HG03064 (cell line): Measurements from ENCODE around the gene COLEC12.
"Not testable (repeated sequence)": the region's sequence is repeated elsewhere in the genome, so short reads cannot be mapped to it uniquely, and the experiment has no call there.

Experiments used
- ATAC-seq: cut with Tn5 transposase; IDR thresholded peaks from one replicate; pipeline ENCODE4 v1.9.1; 2021; ENCODE audit warnings: low read depth; ENCODE audit not compliant: unreplicated experiment

COLEC12 gene

DNA sequence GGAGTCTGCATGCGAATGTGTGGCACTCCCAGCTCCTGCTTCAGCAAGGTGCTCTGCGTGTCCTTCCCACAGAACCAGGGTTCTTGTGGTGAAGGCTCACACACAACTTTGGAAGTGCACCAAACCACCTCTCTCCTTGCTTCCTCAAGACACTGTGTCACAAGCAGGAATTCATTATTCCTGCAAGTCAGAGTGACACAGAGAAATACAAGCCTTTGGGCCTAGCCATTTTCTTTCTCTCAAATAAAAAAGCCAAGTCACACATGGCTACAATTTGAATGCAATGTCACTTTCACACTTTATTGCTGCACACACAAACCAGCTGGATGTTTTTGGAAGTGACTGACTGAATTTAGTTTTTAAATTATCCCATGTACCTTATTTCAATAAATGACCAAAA is 202.6 kb downstream of the COLEC12 start:
- ATAC-seq = no peak

DNA sequence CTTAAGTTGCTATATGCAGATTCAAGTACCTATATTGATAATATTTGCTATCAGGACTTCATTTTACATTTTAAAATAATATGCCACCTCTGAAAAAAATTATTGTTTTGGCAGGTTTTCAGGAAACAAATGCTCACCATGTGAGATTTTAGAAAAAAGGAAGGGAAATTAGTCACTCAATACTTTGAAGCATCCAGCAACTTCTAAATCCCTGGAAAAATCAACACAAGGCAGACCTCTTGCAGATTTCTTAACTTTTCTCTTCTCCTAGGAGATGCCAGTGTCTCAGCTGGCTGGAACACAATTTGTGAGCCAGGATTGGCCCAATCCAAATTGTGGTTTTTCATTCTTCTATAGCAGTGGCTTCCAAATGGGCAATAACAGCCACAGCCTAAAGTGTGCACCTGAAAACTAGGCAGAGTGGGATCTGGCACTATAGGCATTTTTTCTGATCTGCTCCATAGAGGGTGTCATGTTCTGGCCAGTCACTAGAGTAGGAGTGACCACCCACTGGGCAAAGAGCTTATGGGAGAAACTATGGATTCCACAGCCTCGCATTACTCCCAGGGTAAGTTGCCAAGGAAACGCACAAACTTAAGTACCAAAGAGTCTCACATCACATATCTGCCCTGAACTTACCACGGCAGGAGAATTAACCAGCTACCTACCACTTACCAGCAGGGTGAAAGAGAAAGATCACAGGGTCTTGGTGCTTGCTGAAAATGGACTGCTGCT is 204.6 kb downstream of the COLEC12 start:
- no peak for ATAC-seq

DNA sequence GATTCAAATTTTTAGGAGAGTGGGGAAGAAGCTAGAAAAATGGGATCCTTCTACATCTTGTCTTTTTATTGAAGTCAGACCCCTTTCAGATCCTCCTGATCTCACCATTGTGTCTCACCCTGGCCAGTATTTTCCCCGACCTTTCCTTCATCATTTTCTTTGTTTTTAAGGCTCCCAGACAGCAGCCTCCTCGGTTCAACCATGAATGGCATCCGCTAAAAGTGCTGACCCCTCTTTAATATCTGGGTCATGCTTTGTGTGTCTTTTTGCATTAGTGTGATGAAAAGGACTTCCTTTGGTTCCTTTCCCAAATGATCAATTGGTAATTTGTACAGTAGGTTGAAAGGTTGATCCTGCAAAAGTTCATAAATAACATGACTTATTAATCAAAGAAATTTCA is 205.9 kb downstream of the COLEC12 start:
- no peak for ATAC-seq

DNA sequence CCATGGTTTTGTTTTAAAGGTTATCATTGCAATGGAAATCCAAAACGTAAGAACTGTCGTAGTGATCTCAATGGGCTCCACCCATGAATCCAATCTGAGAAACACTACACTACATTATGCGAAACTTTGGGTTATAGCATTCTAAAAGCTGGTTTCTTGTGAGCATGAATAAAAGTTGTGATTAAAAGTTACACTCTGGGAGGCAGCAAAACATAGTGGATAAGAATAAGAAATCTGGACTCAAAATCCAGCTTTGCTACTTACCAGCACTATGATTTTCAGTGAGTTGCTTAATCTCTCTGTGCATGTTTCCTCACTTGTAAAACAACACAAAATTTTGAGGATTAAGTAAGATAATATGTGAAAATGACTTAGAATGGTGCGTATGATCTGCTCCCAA is 207.0 kb downstream of the COLEC12 start:
- no peak for ATAC-seq

DNA sequence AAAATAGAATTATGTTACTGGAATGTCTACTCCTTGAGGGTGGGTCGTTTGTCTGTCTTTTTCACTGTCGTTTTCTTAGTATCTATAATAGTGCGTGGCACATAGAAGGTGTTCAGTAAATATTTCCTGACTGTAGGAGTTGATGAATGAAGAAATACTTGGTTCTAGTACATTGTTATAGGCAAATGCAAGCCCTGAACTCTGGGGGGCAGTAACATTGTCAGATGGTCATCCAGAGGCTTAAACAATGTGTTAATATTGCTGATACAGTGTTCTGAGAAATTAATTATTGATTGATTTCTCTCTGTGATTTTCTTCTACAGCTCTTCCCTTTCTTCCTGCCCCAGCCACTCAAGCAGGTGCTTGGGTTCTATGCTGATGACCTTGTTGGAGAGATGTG is 208.2 kb downstream of the COLEC12 start:
- ATAC-seq = no peak

DNA sequence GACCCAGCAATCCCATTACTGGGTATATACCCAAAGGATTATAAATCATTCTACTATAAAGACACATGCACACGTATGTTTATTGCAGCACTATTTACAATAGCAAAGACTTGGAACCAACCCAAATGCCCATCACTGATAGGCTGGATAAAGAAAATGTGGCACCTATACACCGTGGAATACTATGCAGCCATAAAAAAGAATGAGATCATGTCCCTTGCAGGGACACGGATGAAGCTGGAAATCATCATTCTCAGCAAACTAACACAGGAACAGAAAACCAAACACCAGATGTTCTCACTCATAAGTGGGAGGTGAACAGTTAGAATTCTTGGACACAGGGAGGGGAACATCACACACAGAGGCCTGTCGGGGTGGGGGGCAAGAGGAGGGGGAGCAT is 210.5 kb downstream of the COLEC12 start:
- not testable (repeated sequence) for ATAC-seq

DNA sequence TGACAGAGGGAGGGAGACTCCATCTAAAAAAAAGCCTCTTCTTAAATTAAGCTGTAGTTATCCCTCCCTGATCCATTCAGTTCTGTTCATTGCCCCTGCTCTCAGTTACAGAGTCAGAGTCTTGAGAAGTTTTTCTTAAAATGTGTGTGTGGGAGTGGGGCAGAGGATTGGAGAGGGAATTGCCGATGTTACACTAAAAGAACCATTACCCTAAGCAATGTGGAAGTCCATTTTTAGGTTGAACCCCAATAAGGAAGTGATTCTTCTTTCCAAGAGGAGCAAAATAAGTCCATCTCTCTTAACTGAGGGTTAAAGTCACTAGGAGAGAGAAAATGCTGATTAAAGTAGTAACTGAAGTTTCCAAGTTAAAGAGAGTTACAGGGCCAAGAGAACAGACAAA is 211.5 kb downstream of the COLEC12 start:
- no peak for ATAC-seq

DNA sequence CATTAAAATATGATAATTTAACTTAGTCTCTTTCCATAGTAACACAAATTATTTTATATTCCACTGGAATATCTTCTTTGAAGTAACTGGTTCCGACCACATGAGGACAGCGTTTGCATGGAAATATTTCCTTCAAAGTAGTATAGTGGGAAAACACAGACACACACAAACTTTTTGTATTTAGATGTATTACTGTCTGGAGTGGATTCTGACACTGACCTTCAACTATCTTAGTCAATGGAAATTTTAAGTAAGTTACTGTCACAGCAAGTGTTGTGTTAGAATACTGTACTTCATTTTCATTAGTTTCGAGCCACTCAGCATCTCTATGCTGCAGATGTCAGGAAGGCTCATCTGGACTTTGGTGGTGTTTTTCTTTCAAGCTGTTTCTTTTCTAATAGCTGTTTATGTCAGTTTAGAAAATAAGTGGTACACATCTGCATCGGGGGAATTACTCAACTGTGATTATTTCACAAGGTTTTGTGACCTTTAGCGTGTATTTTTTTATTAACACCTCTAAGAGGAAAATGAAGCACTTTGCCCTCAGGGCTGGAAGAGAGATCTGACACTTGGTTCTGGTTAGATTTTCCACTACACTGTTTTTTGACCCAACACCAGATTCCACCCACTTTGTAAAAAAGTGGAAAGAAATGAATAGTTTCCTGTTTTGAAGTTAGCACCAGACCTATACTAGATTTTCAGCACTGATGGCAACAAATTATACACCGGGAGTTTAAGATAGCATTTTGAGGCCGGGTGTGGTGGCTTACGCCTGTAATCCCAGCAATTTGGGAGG is 213.8 kb downstream of the COLEC12 start:
- ATAC-seq = no peak

DNA sequence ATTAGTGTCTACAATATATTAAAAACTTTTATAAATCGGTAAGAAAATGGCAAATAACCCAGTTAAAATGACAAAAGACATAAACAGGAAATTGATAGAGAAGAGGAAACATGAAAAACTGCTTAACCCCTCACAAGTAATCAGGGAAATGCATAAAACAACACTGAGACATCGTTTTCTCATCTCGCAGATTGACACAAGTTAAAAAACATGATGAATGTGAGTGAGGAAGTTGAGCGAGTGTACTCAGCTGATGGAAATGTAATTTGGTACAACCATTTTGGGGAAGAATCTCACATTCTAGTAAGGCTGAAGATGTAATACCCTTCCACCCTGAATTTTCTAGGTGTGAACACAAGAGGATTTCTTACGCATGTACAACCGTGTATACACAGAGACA is 214.7 kb downstream of the COLEC12 start:
- ATAC-seq = no peak

DNA sequence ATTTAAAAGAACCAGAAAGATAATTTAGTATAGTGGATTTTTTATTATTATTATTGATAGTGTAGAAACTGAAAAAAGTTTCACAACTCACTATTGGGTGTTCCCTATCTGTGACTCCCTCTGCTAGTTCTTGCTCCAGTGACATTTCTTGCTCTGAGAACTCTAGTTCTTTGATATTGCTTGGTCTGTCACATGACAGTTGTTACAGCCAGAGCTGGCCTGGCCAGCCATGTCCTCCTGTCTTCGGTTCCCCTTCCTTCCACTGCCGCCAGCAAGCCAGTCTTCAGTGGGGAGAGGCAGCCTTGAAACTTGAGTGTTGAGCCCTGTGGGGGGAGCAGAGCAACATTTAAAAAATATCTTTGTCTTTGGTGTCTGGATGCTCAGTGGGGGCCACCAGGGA is 225.0 kb downstream of the COLEC12 start:
- no peak for ATAC-seq

DNA sequence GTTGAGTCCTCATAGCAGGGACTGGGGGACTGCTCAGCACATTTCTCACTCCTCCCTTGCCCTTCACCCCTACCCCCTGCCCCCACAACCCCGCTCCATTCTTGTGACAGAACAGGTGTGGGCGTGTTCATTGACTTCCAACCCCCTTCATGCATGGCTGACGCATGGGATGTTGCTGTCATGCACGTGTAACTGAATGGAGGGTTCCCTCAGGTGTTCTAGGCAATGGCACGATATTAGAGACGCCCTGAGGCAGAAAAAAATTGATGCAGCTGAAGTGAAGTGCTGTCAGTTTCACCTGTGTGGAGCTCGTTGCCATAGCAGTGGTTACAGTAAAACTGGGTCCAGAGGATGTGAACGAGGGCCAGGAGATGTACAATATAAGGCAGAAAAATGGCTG is 226.2 kb downstream of the COLEC12 start:
- ATAC-seq = no peak

DNA sequence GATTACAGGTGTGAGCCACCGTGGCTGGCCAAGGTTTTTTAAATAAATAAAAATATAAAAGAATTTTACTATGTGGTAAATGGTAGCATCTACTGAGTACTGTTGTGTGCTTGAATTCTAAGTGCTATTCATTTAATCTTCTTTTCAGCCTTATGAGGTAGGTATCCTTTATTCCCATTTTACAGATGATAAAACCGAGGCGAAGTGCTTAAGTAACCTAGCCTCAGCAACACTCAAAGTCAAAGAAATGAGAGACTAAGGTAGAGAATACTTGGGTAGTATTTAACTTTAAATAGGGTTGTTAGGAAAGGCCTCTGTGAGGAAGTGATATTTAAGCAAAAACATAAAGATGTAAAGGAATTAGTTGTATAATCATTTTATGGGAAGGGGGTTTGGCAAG is 227.0 kb downstream of the COLEC12 start:
- ATAC-seq = no peak

DNA sequence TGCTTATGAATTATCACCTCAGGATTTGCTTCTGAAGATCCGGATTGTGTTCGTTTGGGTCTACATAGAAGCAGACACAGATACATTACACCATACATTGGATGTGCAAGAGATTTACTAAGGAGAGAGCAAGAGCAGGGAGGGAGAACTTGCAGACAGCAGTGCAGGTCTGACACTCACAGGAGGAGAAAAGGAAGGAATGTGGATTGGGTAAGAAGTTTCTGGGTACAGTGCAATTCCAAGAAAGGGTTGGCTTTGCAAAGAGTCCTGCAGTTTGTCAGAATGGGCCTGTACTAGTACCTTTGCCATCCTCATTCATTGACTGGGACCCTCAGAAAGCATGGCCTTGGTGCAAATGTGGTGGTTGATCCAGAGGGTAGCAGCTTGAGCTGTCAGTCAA is 227.9 kb downstream of the COLEC12 start:
- no peak for ATAC-seq

DNA sequence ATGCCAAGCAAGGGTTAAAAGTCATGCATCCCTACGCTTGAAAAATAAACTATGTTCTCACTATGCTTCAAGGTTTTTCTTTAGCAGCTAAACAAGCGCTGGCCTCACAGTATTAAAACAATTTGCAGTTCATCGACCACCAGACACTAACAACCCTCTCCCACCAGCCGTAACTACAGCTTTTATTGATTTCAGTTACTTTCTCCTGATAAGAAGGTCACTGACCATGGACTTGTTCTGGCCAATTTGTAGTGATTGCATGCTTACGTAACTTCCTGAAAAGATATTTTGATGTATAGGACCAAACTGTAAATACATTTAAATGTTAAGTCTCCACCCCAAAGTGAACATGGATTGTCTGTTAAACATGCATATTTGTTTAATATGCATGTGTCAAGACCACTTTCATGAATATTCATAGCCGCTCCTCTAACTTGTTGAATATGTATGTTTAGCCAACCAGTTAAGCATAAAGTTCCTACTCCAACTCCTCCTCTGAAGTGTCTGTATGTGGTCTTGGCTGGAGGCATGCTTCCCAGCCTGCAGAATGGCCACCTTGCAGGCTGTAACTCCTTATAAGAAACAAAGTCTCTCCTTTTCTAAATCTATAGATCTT is 230.9 kb downstream of the COLEC12 start:
- ATAC-seq = no peak

DNA sequence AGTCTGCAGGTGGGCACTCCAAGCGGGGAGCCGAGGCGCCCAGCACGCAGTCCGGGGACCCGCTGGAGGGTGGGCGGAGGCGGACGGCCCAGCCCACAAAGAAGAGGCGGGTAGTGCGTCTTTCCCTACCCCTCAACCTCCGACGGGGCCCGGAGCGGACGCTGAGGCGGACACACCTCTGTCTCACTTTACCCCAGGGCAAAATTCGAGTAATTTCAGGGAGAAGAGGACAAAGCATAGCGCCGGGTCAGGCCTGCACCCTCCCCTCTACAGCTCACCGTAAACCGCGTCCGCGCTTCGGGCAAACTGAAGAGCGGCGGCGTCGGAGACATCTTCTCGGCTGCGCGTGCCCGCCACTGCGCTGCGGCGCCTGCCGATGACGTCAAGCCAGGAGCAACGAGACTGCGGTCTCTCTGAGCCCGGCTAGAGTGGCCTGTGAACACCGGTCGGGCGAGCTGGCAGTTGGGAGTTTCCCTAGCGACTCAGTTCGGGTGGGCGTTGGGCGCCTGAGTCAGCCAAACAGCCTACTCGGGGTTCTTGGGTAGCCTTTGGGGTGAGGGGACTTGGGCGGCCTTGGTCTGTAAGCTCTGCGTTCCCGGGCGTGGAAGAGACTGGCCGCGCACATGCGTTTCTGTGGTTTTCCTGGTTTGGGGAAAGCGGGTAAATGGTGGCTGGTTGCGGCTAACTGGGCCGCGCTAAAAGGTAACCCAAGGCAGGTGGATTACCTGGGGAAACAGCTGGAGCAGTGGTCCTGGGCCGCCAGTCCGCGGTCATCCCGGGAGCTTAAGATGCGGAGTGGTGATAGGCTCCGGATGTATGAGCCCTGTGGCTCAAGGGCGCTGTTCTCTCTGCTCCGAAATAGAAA is 232.6 kb downstream of the COLEC12 start, which contains the start of gene THOC1:
THOC1 (minus strand) TSS at position 360 of the 865 bp plus-strand sequence; CDS start at position 332, 28 bp downstream.
- peak; percentile 87 for ATAC-seq

DNA sequence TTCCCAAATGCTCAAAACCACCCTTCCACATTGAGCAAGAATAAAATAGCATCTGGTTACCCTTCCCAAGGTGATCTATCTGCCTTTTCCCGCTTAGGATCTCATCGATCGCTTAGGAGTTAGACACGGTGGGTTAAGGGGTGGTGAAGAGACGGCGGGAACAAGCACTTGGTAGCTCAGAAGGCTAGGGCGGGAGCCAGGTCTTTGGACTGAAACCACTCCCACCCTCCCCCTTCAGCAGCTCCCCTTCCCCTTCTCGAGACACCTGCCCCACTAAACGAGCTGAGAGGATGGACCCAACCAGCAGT is 233.2 kb downstream of the COLEC12 start:
- ATAC-seq = no peak
